Measurements from ENCODE around the gene UGDH.

UGDH gene

GRCh38 chr4:39565878-39566600, 38.8 kb upstream of the UGDH start:
- no peak overlapping the region for H3K4me3 ChIP-seq (replicated peaks; ENCODE audit: low read depth, low read length)
- DNase-seq (ENCODE audit: low read depth): peak; percentile 84
- TF ChIP-seq, protein P1, sequence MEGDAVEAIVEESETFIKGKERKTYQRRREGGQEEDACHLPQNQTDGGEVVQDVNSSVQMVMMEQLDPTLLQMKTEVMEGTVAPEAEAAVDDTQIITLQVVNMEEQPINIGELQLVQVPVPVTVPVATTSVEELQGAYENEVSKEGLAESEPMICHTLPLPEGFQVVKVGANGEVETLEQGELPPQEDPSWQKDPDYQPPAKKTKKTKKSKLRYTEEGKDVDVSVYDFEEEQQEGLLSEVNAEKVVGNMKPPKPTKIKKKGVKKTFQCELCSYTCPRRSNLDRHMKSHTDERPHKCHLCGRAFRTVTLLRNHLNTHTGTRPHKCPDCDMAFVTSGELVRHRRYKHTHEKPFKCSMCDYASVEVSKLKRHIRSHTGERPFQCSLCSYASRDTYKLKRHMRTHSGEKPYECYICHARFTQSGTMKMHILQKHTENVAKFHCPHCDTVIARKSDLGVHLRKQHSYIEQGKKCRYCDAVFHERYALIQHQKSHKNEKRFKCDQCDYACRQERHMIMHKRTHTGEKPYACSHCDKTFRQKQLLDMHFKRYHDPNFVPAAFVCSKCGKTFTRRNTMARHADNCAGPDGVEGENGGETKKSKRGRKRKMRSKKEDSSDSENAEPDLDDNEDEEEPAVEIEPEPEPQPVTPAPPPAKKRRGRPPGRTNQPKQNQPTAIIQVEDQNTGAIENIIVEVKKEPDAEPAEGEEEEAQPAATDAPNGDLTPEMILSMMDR (IDR thresholded peaks at IDR 0.05; ENCODE audit: low read length, missing control alignments): no peak

DNA sequence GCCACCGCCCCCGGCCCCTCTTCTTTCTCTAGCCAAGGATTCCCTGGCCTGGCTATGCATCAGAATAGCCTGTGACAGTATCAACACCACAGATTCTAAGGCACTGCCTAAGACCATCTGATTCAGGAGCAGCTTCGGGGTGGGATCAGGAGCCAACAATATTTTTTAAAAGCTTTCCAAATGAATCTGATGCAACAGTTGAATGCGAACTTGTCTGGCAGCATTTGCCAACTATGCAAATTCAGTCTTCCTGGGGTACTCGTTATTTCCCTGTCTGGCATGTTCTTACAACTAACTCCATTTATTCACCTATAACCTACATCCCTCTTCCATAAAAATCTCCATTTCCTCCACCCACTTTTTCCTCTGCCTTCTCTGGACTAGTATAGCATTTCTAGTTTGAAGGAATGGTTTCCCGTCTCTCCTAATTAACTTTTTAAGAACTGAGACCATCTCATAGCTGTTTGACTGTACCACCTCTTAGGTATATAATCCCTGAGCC, 36.2 kb upstream of the UGDH start:
- H3K4me3 ChIP-seq (replicated peaks; ENCODE audit: low read depth, low read length): no peak overlapping the region
- TF ChIP-seq, protein P1 (IDR thresholded peaks at IDR 0.05; ENCODE audit: low read length, missing control alignments): no peak
- no peak for DNase-seq (ENCODE audit: low read depth)

GRCh38 chr4:39562792-39563191, 35.6 kb upstream of the UGDH start:
- TF ChIP-seq, protein P1 (IDR thresholded peaks at IDR 0.05; ENCODE audit: low read length, missing control alignments): no peak
- DNase-seq (ENCODE audit: low read depth): no peak
- H3K4me3 ChIP-seq (replicated peaks; ENCODE audit: low read depth, low read length): no peak overlapping the region

- no peak for DNase-seq (ENCODE audit: low read depth)
- no peak overlapping the region for H3K4me3 ChIP-seq (replicated peaks; ENCODE audit: low read depth, low read length)
- TF ChIP-seq, protein P1 (IDR thresholded peaks at IDR 0.05; ENCODE audit: low read length, missing control alignments): no peak
Measured at GRCh38 chr4:39559626-39560025, 32.4 kb upstream of the UGDH start.

- no peak for DNase-seq (ENCODE audit: low read depth)
- no peak overlapping the region for H3K4me3 ChIP-seq (replicated peaks; ENCODE audit: low read depth, low read length)
- TF ChIP-seq, protein P1 (IDR thresholded peaks at IDR 0.05; ENCODE audit: low read length, missing control alignments): no peak
Measured at GRCh38 chr4:39555472-39555871, 28.2 kb upstream of the UGDH start.

GRCh38 chr4:39548425-39549067, 21.3 kb upstream of the UGDH start:
- TF ChIP-seq, protein P1 (IDR thresholded peaks at IDR 0.05; ENCODE audit: low read length, missing control alignments): no peak
- DNase-seq (ENCODE audit: low read depth): peak; percentile 41
- no peak overlapping the region for H3K4me3 ChIP-seq (replicated peaks; ENCODE audit: low read depth, low read length)
